ENCODE data around the gene TAS2R39.

DNA sequence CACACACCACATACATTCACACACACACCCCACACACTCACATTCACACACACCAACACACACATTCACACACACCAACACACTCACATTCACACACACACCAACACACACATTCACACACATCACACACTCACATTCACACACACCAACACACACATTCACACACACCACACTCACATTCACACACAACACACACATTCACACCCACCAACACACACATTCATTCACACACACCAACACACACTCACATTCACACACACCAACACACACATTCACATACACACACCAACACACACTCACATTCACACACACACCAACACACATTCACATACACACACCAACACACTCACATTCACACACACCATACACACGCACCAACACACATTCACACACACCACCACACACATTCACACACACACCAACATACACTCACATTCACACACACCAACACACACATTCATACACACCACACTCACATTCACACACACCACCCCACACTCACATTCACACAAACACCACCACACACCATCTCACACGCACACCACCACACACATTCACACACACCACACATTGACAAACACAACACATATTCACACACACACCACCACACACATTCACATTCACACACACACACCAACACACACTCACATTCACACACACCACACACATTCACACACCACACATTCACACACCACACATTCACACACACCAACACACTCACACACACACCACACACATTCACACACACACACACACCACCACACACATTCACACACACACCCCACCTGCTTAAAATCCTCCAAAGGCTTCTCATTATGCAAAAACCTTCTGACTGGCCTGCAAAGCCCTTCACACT lies 47.6 kb downstream of the TAS2R39 start:
- TF ChIP-seq MAX (IDR thresholded peaks at IDR 0.05) (no peak), CEBPB (IDR thresholded peaks at IDR 0.05) (no peak), CREB1 (IDR thresholded peaks at IDR 0.05; ENCODE audit: low read depth) (no peak), TEAD4 (IDR thresholded peaks at IDR 0.05) (no peak), TAF1 (IDR thresholded peaks at IDR 0.05; ENCODE audit: low read depth) (no peak), YY1 (IDR thresholded peaks at IDR 0.05; ENCODE audit: low read depth) (no peak), NFIC (IDR thresholded peaks at IDR 0.05) (no peak), EGR1 (IDR thresholded peaks at IDR 0.05) (no peak), FOXM1 (IDR thresholded peaks at IDR 0.05; ENCODE audit: borderline replicate concordance, low read depth) (no peak)

Data from Ishikawa (cell line).